NK-92 treated with Interleukin-12 subunit alpha and Interleukin-12 subunit beta, amount 100 ng/mL, for 24 hours (cell line): ENCODE measurements around the gene THAP7.
"Not testable (repeated sequence)": the region's sequence is repeated elsewhere in the genome, so short reads cannot be mapped to it uniquely, and the experiment has no call there.

Experiments used
- DNase-seq: peaks from one replicate; lab custom pipeline; 2025; lab: John Stamatoyannopoulos, UW

The THAP7 gene

GRCh38 chr22:21013657-21014201 is 11.8 kb upstream of the THAP7 start:
- DNase-seq = no peak

GRCh38 chr22:21012446-21013407 is 10.8 kb upstream of the THAP7 start:
- no peak for DNase-seq

- no peak for DNase-seq
Measured at GRCh38 chr22:21010426-21011113, 8.7 kb upstream of the THAP7 start.

- DNase-seq = no peak
Measured at GRCh38 chr22:21009638-21010425, 7.9 kb upstream of the THAP7 start.

GRCh38 chr22:21009208-21009607 is 7.3 kb upstream of the THAP7 start:
- DNase-seq = not testable (repeated sequence)

- no peak for DNase-seq
Measured at GRCh38 chr22:21003782-21004181, 1.9 kb upstream of the THAP7 start.

GRCh38 chr22:21000987-21001600 is 824 bp downstream of the THAP7 start:
- no peak for DNase-seq

GRCh38 chr22:21000207-21000986 is 1.5 kb downstream of the THAP7 start:
- DNase-seq = no peak

GRCh38 chr22:20999350-21000206 is 2.3 kb downstream of the THAP7 start:
- DNase-seq = no peak

- no peak for DNase-seq
Measured at GRCh38 chr22:20998411-20999336, 3.2 kb downstream of the THAP7 start.

- no peak for DNase-seq
Measured at GRCh38 chr22:20997536-20998257, 4.2 kb downstream of the THAP7 start.

GRCh38 chr22:20996598-20997535 is 5.1 kb downstream of the THAP7 start:
- no peak for DNase-seq

GRCh38 chr22:20996031-20996410 is 5.9 kb downstream of the THAP7 start:
- DNase-seq = no peak

- no peak for DNase-seq
Measured at GRCh38 chr22:20995329-20996030, 6.4 kb downstream of the THAP7 start.

- no peak for DNase-seq
Measured at GRCh38 chr22:20994902-20995241, 7.0 kb downstream of the THAP7 start.

GRCh38 chr22:20994128-20994901 is 7.6 kb downstream of the THAP7 start:
- no peak for DNase-seq
